Stimulated activated naive CD4-positive, alpha-beta T cell (primary cell): ENCODE measurements around the gene FNDC3A.

Experiments used
- DNase-seq, 6 experiments: peaks; one replicate each; lab custom pipeline; 2025; lab: John Stamatoyannopoulos, UW

Gene FNDC3A

DNA sequence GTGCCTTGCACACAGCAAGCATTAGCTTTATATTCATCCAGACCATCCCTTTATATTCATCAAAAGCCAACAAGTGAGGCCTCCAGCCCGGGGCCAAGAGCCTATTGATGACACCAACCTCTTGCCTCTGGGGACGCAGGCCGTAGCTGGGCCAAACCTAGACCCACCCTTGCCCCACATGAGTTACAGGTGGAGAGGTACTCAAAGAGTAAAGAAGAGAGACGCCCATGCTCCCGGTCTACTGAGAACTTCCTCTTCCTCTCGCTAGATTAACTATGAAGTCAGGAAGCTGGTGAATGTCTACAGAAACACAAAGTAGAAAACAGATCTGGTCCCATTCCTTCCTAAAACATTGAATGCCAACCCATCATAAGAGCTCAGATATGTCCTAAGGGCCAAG lies 240.6 kb downstream of the FNDC3A start:
- DNase-seq = no peak

DNA sequence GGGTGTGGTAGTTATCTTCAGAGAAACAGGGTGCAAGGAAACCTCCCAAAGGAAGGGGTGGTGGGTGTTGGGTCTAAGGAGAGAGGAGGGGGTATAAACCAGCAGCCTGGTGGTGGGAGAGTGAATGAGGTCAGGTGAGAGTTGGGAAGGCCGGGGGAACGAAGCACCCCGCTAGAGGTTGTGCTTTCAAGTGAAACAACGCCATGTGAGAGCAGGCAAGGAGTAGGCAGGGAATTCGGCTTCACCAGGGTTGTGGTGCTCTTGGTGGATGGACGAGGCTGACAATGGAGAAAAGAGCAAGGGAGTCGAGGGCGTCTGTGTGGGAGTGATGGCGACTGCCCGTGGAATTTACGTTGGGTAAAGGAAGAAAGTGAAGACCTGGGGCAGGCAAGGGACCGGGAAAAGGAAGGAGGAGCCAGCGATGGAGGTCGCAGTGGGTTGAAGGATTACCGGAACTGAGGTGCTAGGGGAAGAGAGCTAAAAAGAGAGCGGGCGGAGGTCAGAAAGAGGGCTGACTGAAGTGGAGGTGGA lies 242.3 kb downstream of the FNDC3A start:
- no peak for DNase-seq

DNA sequence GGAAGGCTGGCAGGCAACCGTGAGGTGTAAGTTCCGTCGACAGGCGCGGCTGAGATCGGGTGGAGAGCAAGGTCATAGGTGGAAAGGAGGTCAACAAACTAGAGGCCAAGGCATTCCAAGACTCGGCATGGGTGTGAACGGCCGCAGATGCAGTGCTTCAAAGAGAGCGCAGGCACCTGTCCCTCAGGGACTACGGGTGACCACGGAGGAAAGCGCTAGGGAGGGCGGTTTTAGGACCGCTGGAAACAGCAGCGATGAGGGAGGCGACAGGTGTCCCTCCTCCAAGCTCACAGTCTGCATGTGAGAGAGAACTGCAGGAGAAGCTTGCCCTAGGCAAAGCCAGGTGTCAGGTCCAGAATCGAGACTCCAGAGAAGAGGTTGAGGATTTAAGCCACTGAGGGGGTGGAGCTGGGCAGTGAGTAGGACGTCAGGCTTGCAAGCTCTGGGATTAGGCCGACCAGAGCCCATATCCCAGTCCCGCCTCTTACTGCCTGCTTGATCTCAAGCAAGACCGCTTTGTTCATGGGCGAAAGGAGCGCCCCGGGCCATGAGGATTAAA lies 242.9 kb downstream of the FNDC3A start:
- no peak for DNase-seq

DNA sequence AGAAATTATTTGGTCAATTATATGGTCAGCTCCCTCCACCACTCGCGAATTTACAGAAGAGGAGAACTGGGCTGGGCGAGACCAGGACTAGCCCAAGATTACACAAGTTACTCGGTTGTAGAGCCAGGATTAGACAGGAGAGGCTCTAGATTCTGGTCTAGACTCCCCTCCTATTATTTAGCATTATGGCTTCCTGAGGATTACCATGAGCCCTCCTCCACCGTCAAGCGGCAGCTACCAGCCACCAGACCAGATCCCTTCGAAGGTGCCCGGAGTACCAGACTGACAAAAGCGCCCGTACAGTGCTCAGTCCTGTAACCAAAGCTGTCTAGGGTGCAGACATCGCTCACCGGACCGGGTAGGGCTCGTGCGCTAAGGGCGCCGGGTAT lies 243.9 kb downstream of the FNDC3A start:
- DNase-seq = no peak

DNA sequence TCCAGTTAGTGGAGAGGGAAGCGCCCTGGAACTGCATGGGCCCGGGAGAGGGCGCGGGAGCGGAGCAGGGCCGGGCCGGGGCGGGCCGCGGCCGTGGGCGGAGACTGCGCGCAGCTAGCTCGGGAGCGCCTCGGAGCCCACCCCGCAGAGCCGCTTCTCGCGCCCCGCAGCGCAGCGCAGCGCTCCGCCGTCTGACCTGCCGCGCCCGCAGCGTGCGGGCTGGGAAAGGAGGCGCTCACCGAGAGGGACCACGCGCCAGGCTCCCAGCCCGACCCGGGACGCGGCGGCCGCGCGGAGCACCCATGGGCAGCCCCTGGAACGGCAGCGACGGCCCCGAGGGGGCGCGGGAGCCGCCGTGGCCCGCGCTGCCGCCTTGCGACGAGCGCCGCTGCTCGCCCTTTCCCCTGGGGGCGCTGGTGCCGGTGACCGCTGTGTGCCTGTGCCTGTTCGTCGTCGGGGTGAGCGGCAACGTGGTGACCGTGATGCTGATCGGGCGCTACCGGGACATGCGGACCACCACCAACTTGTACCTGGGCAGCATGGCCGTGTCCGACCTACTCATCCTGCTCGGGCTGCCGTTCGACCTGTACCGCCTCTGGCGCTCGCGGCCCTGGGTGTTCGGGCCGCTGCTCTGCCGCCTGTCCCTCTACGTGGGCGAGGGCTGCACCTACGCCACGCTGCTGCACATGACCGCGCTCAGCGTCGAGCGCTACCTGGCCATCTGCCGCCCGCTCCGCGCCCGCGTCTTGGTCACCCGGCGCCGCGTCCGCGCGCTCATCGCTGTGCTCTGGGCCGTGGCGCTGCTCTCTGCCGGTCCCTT lies 244.5 kb downstream of the FNDC3A start, which contains the start of gene MLNR:
MLNR (plus strand) TSS at position 303 of the 820 bp plus-strand sequence; CDS start at position 303, 0 bp downstream.
- peak in 4 of 6 experiments; percentile 9 to 38 (median 27) for DNase-seq

DNA sequence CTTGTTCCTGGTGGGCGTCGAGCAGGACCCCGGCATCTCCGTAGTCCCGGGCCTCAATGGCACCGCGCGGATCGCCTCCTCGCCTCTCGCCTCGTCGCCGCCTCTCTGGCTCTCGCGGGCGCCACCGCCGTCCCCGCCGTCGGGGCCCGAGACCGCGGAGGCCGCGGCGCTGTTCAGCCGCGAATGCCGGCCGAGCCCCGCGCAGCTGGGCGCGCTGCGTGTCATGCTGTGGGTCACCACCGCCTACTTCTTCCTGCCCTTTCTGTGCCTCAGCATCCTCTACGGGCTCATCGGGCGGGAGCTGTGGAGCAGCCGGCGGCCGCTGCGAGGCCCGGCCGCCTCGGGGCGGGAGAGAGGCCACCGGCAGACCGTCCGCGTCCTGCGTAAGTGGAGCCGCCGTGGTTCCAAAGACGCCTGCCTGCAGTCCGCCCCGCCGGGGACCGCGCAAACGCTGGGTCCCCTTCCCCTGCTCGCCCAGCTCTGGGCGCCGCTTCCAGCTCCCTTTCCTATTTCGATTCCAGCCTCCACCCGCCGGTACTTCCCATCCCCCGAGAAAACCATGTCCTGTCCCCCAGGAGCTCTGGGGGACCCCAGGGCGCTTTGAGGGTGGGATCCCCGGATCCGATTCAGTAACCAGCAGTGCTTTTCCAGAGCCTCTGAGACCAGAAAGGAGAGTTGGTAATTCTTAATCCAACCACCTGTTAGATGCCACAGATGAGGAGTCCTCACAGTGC lies 245.3 kb downstream of the FNDC3A start:
- DNase-seq = no peak

DNA sequence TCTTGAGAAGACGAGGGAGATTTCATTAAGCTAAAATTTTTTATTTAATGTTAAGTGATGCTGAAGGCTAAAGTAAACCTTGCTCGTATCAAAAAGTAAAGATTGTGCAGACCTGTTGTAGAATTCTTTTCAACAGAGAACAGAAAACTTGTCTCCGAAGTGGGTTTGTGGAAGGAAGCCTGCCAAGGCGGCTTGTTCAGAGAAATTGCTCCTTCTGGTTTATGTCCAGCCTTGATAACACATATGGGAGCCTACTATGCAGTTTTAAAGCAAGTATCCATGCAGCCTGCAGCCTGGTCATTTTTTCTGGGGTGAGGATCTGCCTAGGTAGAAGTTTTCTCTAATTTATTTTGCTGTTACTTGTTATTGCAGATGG lies 245.9 kb downstream of the FNDC3A start:
- no peak for DNase-seq

DNA sequence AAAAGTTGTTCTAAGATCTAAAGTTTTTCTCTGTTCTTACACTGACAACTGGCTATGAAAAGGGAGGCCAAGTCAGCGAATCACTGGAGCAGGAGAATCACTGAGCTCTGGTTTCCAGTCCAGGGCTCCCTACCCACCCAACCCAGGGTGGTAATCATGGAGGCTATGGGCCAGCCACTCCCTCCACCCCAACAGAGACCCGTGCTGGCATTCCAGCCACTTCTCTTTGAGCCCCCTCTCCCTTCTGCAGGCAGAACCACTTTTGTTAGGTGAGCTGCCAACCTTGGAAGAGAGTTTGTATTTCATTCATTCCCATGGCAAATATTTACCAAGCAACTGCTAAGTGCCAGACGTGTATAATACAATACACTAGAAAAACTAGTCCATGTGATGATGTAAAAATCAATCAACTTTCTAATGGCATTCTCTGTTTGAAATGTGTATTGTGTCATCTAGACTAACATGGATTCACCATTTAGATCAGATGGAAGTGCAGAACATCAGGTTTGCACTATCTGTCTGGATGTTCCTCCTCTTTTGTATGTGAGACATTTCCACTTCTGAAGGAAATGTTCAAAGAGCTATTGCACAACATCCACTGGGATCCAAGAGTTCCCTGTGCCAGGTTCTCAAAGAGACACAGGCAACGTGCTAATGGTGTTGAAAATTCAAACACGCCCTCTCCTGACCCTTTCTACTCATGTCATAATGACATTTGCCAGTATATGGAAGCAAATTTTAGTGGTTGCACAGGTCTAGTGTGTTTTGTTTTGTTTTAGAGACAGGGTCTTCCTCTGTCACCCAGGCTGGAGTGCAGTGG lies 249.7 kb downstream of the FNDC3A start:
- no peak for DNase-seq

DNA sequence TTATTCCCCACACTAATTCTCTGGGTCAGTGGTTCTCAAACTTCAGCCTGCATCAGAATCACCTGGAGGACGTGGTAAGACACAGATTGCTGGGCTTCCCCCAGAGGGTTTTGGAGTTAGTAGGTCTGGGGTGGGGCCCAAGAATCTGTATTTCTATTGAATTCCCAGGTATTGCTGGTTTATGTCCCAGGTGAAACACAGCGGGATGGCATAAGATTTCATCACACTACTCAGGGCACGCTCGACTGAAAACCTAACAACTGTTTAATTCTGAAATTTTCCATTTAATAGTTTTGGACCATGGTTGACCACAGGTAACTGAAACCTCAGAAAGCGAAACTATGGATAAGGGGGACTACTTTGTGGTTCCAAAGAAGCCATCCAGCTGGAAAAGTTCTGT lies 250.9 kb downstream of the FNDC3A start:
- no peak for DNase-seq

DNA sequence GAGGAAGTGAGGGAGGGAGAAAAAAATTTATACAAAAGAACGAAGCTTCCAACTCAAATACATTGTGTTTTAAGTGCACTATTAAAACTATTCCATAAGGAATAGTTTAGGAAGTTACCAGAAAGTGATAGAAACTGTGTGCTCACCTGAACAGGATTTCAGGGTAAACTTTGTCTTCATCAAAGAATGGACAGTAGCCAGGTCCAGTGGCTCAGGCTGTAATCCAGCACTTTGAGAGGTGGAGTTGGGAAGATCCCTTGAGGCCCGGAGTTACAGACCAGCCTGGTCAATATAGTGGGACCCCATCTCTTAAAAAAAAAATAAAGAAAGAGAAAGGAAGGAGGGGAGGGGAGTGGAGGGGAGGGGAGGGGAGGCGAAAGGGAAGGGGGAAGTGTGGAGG lies 259.0 kb downstream of the FNDC3A start:
- no peak for DNase-seq

DNA sequence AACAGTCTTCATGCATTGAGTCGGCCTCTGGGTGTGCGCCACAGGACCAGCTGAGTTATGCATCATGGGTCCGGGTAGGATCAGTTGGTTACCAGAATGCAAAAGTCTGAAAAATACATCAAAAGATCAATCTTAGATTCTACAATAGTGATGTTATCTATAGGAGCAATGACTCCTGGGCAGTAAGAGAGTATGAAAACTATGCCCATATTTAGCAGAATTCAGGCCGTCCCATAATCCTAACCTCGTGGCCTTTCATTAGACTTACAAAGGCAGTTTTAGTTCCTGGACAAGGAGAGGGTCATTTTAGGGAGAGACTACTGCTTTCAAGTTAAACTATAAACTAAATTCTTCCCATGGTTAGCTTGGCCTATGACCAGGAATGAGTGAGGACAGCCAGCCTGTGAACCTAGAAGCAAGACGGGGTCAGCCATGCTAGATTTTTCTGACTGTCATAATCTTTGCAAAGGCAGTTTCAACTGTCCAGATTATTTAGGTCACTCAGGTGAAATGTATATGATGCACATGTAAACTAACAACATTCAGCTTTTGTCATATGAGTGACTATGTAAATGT lies 260.2 kb downstream of the FNDC3A start:
- DNase-seq = no peak

DNA sequence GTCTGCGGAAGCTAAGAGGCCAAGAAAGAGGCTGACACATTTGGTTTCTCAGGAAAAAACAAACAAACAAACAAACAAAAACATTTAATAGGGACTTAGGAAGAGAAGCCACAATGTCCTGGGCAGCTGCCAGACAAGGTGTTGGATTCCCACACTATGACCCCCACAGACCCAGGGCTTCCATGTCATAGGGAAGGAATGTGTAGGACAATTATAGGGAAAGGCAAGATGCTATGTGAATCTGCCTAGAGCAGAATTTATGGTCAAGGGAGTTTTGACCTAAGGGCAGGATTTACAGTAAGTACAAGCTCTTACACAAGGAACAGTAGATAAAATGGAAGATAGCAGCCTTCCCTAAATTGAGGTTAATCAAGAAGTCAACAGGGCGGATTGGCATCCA lies 262.9 kb downstream of the FNDC3A start:
- no peak for DNase-seq

DNA sequence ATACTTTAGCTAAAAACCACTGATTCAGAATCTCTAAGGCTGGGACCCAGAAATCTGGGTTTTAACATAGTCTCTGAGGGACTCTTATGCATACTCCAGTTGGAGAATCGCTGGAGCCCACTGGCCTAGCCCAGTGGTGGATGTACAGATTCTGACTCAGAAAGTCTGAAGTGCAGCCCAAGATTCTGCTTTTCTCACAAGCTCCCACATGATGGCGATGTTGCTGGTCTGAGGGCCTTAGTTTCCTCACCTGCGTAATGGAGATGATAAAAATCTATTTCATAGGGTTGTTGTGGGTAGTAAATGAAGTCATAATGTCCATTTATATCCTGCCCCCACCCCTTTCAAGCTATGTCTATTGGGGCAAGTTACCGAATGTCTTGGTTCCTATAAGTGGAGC lies 264.3 kb downstream of the FNDC3A start:
- peak in 3 of 6 experiments; percentile 2 to 31 (median 24) for DNase-seq

DNA sequence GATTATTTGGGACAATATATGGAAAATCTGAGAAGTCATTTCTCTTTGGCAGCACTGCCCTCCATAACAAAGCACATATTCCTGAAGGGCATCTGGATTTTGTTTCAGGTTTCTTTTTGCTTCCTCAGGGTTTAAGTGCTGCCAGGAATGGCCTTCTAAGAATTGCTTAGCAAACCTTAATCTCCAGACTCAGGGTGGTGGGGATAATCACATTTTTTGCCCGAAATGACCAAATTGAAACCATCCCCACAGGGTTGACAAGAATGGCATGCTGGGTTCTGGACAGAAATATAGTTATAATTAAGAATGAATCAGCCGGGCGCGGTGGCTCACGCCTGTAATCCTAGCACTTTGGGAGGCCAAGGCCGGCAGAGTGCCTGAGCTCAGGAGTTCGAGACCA lies 265.6 kb downstream of the FNDC3A start:
- no peak for DNase-seq

DNA sequence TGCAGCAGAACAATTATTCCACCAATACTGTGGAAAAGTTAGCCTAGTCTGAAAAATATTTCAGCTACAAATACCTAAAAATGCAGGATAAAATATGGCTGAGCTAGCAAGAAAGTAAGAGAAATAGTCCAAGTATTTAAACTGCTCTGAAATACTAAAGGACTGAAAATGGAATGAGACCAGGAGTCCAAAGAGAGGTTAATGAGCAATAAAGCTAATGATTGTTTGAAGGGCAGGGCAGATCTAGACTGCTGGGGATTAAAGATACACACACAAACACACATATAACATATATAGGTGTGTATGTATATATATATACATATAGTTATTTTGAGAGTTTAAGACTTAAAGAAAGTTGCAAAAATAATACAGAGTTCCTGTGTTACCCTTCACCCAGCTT lies 269.4 kb downstream of the FNDC3A start:
- no peak for DNase-seq

DNA sequence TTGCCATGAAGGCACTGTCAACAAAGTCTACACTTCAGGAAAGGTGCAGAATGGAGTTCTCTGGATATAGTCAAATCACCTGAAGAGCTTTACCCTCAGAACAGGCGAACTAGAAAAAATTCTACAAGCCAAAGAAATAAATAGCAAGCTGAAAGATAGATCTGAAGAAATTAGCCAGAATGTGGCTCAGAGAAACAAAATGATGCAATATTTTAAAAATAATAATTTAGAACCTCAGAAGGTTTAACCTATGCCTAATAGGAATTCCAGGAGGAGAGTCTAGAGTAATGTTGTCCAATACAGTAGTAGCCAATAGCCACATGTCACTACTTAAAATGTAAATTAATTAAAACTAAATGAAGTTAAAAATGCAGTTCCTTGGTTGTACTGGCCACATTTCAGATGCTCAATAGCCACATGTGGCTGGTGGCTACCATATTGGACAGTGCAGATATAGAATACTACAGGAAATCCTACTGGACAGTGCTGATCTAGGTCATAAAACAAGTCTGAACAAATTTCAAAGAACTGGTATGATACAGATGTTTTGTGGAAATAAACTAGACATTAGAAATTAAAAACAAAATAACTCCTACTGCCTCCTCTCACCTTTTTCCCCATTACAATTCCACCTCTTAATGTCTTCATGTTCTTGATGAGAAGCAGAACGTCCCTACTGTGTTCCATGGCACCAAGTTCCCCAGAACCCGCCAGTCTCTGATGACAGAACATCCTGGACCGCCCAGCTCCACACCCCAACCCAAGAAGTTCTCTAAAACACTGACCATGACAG lies 271.3 kb downstream of the FNDC3A start:
- no peak for DNase-seq

DNA sequence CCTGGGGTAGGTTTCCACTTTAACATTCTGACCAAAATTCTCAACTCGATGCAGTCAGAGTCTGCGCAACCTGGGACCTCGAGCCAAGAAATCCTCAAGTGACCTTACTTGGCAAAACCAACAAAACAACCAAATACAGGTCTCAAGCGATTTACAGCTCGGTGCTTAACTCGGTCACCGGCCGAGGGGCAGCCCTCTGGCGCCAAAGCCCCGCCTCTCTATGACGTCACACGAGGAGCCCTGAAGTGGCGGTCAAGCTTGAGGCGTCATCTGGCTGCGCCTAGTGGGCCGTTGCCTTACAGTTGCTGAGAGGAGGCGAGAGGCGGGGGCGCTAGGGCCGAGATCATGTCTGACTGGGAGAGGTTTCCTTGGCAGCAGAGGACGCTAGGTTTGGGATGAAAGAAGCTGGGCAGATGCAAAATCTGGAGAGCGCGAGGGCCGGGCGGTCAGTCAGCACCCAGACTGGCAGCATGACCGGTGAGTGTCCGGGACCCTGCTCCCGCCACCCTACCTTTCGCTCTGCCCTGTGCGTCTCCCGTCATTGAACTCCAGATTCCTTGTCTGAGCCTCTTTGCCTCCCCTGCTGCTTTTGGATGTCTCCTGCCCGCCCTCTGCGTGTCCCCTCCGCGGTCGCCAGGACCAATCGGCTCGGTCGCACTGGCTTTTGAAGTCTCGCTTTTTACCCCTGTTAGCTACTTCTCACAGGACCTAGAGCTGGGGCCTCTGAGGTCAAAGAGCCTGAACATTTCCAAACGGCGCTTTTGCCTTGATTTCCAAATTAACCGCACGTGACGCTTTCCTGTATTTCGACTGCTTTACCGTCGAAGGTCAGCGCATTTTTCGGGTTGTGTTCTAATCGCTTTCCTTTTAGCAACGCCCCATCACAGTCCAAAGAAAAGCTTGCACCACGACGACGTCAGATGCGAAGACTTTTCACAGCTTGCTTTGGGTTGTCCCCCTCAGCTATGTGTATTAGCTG lies 272.2 kb downstream of the FNDC3A start, which contains the start of gene CDADC1:
CDADC1 (plus strand) TSS at position 283 of the 979 bp plus-strand sequence; CDS start at position 396, 113 bp downstream.
- peak; percentile 18 to 79 (median 56) for DNase-seq

DNA sequence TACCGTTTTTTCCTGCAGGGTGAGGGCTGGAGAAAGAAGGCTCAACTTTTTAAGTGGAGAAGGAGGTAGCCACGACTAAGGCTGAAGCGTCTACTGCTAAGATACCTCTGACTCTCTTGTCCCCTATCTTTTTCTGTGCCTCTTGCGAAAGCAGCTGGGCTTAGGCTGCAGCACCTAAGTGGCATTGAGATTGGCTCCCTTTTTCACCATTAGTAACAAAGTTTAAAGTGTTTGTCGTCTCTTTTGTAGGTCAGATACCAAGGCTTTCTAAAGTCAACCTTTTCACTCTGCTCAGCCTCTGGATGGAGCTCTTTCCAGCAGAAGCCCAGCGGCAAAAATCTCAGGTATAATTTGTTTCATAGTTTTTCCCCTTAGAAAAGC lies 272.9 kb downstream of the FNDC3A start:
- peak in 2 of 6 experiments; percentile 21 to 43 for DNase-seq

DNA sequence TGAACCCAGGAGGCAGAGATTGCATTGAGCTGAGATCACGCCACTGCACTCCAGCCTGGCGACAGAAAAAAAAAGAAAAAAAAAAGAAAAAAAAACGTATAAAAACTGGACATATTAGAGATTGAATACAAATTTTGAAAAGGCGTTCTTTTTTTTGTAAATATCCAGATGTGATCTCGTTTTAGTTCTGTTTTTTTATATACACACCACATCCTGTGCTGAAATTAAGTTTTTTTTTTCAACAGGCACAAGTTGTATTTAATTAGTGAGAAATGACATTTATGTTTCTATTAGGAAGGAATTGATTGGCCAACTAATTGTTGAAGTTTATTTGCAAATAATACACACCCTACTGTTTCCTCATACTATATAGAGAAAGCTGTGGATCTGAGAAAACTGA lies 275.6 kb downstream of the FNDC3A start:
- DNase-seq = no peak
